HepG2 (cell line): ENCODE results near the gene ADGRG1. TPM values are rescaled to one million over a fixed set of nuclear protein-coding genes. Genes with fewer than 3 reads are reported as not detected.

ENCODE experiments used
- ASH2L ChIP-seq: fragments of 300-600, 200-600 bp; sonication (generic); IDR thresholded peaks from 2 replicates; pipeline ENCODE4 v1.7.0; 2017; ENCODE audit warnings: low read depth, mild to moderate bottlenecking, moderate library complexity, mixed read lengths, low read length; ENCODE audit not compliant: insufficient read length
- BRF2 ChIP-seq: sonication (generic); formaldehyde crosslinking; IDR thresholded peaks from 2 replicates; pipeline ENCODE4 v1.8.1; 2022; ENCODE audit warnings: mild to moderate bottlenecking, missing genetic modification reagents
- HES4 ChIP-seq: sonication (generic); formaldehyde crosslinking; IDR thresholded peaks from 2 replicates; pipeline ENCODE4 v1.9.0; 2021; ENCODE audit warnings: mild to moderate bottlenecking, missing genetic modification reagents, borderline replicate concordance
- RARA ChIP-seq: IDR thresholded peaks from 2 replicates; pipeline ENCODE4 v1.6.1; 2016; ENCODE audit warnings: missing genetic modification reagents, missing compliant biosample characterization
- RNF2 ChIP-seq: fragments of 450-650 bp; conservative IDR thresholded peaks from 2 replicates; pipeline ENCODE4 v1.6.1; 2016; ENCODE audit warnings: low read depth
- RNF219 ChIP-seq: sonication (generic); formaldehyde crosslinking; IDR thresholded peaks from 2 replicates; pipeline ENCODE4 v1.5.0; 2020; ENCODE audit warnings: mild to moderate bottlenecking, missing genetic modification reagents
- TAF1 ChIP-seq: sonication (generic); formaldehyde crosslinking; IDR thresholded peaks from 2 replicates; pipeline ENCODE4 v1.4.0; 2020; ENCODE audit warnings: missing genetic modification reagents
- ZBED4 ChIP-seq: sonication (generic); formaldehyde crosslinking; IDR thresholded peaks from 2 replicates; pipeline ENCODE4 v1.4.0; 2020; ENCODE audit warnings: missing genetic modification reagents, borderline replicate concordance
- ZBTB21 ChIP-seq: sonication (generic); formaldehyde crosslinking; IDR thresholded peaks from 2 replicates; pipeline ENCODE4 v1.4.0; 2020; ENCODE audit warnings: missing genetic modification reagents
- ZBTB46 ChIP-seq: sonication (generic); formaldehyde crosslinking; IDR thresholded peaks from 2 replicates; pipeline ENCODE4 v1.4.0; 2020; ENCODE audit warnings: mild to moderate bottlenecking, missing genetic modification reagents, borderline replicate concordance
- ZNF142 ChIP-seq: sonication (generic); formaldehyde crosslinking; IDR thresholded peaks from 2 replicates; pipeline ENCODE4 v1.4.0; 2020; ENCODE audit warnings: missing genetic modification reagents
- ZNF629 ChIP-seq: sonication (generic); formaldehyde crosslinking; conservative IDR thresholded peaks from 2 replicates; pipeline ENCODE4 v1.5.0; 2020; ENCODE audit warnings: missing genetic modification reagents
- polyA plus RNA-seq, 8 experiments: library from polyadenylated mRNA; depleted of rRNA in 3 of 8; stranded (reverse) in 7 of 8; unstranded in 1 of 8; fragments of >200 nt; fragmentation: Illumina TruSeq in 4 of 8; extraction: Trizol in 4 of 8; gene quantifications; 2 replicates each; pipeline versions ENCODE4 v1.2.1 to v1.2.3, GENCODE V29; 2011 to 2016; ENCODE audit warnings: low read depth in 4 of 8, missing spikeins in 1 of 8, mixed read lengths in 1 of 8; ENCODE audit not compliant: insufficient read depth in 1 of 8
- total RNA-seq, 5 experiments: library from RNA; depleted of rRNA; stranded (reverse); fragments of >200 nt; fragmentation: Illumina TruSeq; extraction: Trizol; gene quantifications; 2 replicates each; pipeline ENCODE4 v1.2.3, GENCODE V29; 2016; ENCODE audit warnings: low read depth in 1 of 5

Gene ADGRG1
- total and polyA plus RNA-seq, 2 of the 13 experiments (the other 11 are each of a cell fraction or from before 2014, with no cell fraction given): 2.7 to 5.9 TPM

GRCh38 chr16:57648581-57649442, 20.4 kb downstream of the ADGRG1 start (continued):
- TF ChIP-seq ZNF142 (CRISPR knock-in tag) (peak; percentile 71; the same call in 1 of the 2 replicates), ZNF629 (CRISPR knock-in tag) (peak; percentile 98), TAF1 (CRISPR knock-in tag) (no peak), ASH2L (no peak), HES4 (CRISPR knock-in tag) (peak; percentile 52; the same call in 1 of the 2 replicates), BRF2 (no peak), ZBED4 (CRISPR knock-in tag) (peak; percentile 66; the same call in 1 of the 2 replicates), ZBTB21 (CRISPR knock-in tag) (no peak), RARA (CRISPR knock-in tag) (0 out of 2 replicates have a peak, but pooled peaks have one; percentile 38), ZBTB46 (CRISPR knock-in tag) (no peak), RNF2 (no peak), RNF219 (CRISPR knock-in tag) (no peak)
